HepG2 (cell line): ENCODE results near the gene ATP9A. TPM values are rescaled to one million over a fixed set of nuclear protein-coding genes. Genes with fewer than 3 reads are reported as not detected.

ENCODE experiments used
- ARID3A ChIP-seq: IDR thresholded peaks from 2 replicates; pipeline ENCODE4 v1.6.1; 2012; ENCODE audit warnings: low read depth, low read length, improper control_type of control experiment
- HNF1B ChIP-seq: sonication (generic); formaldehyde crosslinking; IDR thresholded peaks from 2 replicates; pipeline ENCODE4 v1.5.1; 2020; ENCODE audit warnings: mild to moderate bottlenecking, moderate library complexity, missing genetic modification reagents
- KMT2B ChIP-seq: IDR thresholded peaks from 2 replicates; pipeline ENCODE4 v1.6.1; 2016; ENCODE audit warnings: missing genetic modification reagents, missing compliant biosample characterization
- MED1 ChIP-seq: sonication (generic); formaldehyde crosslinking; IDR thresholded peaks from 2 replicates; pipeline ENCODE4 v1.4.0; 2020; ENCODE audit warnings: missing genetic modification reagents
- MIXL1 ChIP-seq: IDR thresholded peaks from 2 replicates; pipeline ENCODE4 v1.6.1; 2016
- WIZ ChIP-seq: sonication (generic); formaldehyde crosslinking; IDR thresholded peaks from 2 replicates; pipeline ENCODE4 v1.5.1; 2020; ENCODE audit warnings: mild to moderate bottlenecking, missing genetic modification reagents
- YEATS2 ChIP-seq: sonication (generic); formaldehyde crosslinking; IDR thresholded peaks from 2 replicates; pipeline ENCODE4 v1.4.0; 2020; ENCODE audit warnings: missing genetic modification reagents, borderline replicate concordance
- ZBED4 ChIP-seq: sonication (generic); formaldehyde crosslinking; IDR thresholded peaks from 2 replicates; pipeline ENCODE4 v1.4.0; 2020; ENCODE audit warnings: missing genetic modification reagents, borderline replicate concordance
- ZBTB8A ChIP-seq: sonication (generic); formaldehyde crosslinking; IDR thresholded peaks from 2 replicates; pipeline ENCODE4 v1.4.0; 2020; ENCODE audit warnings: mild to moderate bottlenecking, low read depth, missing genetic modification reagents, borderline replicate concordance
- ZNF121 ChIP-seq: sonication (generic); formaldehyde crosslinking; IDR thresholded peaks from 2 replicates; pipeline ENCODE4 v1.5.0; 2020; ENCODE audit warnings: mild to moderate bottlenecking, missing genetic modification reagents
- ZNF350 ChIP-seq: sonication (generic); formaldehyde crosslinking; IDR thresholded peaks from 2 replicates; pipeline ENCODE4 v1.4.0; 2020; ENCODE audit warnings: mild to moderate bottlenecking, low read depth, missing genetic modification reagents, borderline replicate concordance
- ZNF580 ChIP-seq: IDR thresholded peaks from 2 replicates; pipeline ENCODE4 v1.6.1; 2016; ENCODE audit warnings: low read depth, borderline replicate concordance
- ZNF672 ChIP-seq: sonication (generic); formaldehyde crosslinking; IDR thresholded peaks from 2 replicates; pipeline ENCODE4 v1.8.1; 2022; ENCODE audit warnings: missing genetic modification reagents
- polyA plus RNA-seq, 8 experiments: library from polyadenylated mRNA; depleted of rRNA in 3 of 8; stranded (reverse) in 7 of 8; unstranded in 1 of 8; fragments of >200 nt; fragmentation: Illumina TruSeq in 4 of 8; extraction: Trizol in 4 of 8; gene quantifications; 2 replicates each; pipeline versions ENCODE4 v1.2.1 to v1.2.3, GENCODE V29; 2011 to 2016; ENCODE audit warnings: low read depth in 4 of 8, missing spikeins in 1 of 8, mixed read lengths in 1 of 8; ENCODE audit not compliant: insufficient read depth in 1 of 8
- total RNA-seq, 5 experiments: library from RNA; depleted of rRNA; stranded (reverse); fragments of >200 nt; fragmentation: Illumina TruSeq; extraction: Trizol; gene quantifications; 2 replicates each; pipeline ENCODE4 v1.2.3, GENCODE V29; 2016; ENCODE audit warnings: low read depth in 1 of 5
- TF ChIP-seq, protein P1 (sequence below): sonication (generic); formaldehyde crosslinking; IDR thresholded peaks from 2 replicates; pipeline ENCODE4 v1.8.0; 2022; ENCODE audit warnings: mild to moderate bottlenecking, missing genetic modification reagents, borderline replicate concordance
- TF ChIP-seq, protein P2 (sequence below): sonication (generic); formaldehyde crosslinking; IDR thresholded peaks from 2 replicates; pipeline ENCODE4 v1.8.0; 2022; ENCODE audit warnings: missing genetic modification reagents, low read depth, mild to moderate bottlenecking, borderline replicate concordance

The ATP9A gene
- total and polyA plus RNA-seq, 2 of the 13 experiments (the other 11 are each of a cell fraction or from before 2014, with no cell fraction given): 11.8 to 18.5 TPM

DNA sequence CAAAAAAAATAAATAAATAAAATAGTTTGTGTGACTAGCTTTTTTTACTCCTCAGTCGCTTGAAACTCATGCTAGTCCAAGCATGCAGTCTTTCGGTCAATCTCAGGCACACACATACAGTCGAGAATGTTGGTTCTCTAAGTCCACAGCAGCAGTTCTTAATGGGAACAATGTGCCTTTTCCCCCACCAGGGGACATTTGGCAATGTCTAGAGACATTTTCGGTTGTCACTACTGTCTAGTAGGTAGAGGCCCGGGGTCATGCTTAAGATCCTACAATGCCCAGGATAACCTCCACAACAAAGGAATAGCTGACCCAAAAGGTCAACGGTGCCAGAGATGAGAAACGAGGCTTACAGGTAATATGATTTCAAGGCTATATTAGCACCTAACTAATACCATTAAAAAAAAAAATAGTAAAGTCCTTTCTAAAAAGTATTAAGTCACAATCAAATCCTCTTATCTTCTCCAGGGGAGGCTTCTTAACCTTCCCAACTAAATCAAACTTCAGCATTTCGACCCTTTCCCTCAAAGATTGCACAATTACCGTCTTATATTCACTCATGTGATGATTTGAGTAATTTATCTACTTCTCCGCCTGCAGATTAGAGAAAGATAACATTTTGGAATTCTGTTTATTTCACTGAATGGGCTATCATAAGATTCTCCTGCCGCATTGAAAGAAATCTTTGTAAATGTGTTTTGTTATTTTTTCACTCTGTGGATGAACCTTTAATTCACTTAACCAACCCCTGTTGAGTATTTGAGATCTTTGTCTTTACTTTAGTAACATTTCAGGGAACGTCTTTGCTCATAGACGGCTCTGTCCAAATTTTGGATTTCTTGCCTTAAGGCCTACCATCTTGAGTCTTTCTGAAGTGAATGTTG is 42.2 kb upstream of the ATP9A start (continued):
- TF ChIP-seq ZBED4 (CRISPR knock-in tag) (no peak), ZNF121 (CRISPR knock-in tag) (no peak), WIZ (CRISPR knock-in tag) (no peak; the same call in 1 of the 2 replicates), YEATS2 (CRISPR knock-in tag) (peak; percentile 50; the same call in 1 of the 2 replicates), KMT2B (0 out of 2 replicates have a peak, but pooled peaks have one; percentile 8), ARID3A (0 out of 2 replicates have a peak, but pooled peaks have one; percentile 29), ZNF580 (CRISPR knock-in tag) (0 out of 2 replicates have a peak, but pooled peaks have one; percentile 45), HNF1B (peak; percentile 31; the same call in 1 of the 2 replicates), ZBTB8A (CRISPR knock-in tag) (no peak), ZNF350 (CRISPR knock-in tag) (no peak), MIXL1 (CRISPR knock-in tag) (no peak), MED1 (CRISPR knock-in tag) (0 out of 2 replicates have a peak, but pooled peaks have one; percentile 9), ZNF672 (CRISPR knock-in tag) (no peak)
- TF ChIP-seq, protein P1, sequence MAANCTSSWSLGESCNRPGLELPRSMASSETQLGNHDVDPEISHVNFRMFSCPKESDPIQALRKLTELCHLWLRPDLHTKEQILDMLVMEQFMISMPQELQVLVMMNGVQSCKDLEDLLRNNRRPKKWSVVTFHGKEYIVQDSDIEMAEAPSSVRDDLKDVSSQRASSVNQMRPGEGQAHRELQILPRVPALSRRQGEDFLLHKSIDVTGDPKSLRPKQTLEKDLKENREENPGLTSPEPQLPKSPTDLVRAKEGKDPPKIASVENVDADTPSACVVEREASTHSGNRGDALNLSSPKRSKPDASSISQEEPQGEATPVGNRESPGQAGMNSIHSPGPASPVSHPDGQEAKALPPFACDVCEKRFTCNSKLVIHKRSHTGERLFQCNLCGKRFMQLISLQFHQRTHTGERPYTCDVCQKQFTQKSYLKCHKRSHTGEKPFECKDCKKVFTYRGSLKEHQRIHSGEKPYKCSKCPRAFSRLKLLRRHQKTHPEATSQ (CRISPR knock-in tag): no peak
- TF ChIP-seq, protein P2, sequence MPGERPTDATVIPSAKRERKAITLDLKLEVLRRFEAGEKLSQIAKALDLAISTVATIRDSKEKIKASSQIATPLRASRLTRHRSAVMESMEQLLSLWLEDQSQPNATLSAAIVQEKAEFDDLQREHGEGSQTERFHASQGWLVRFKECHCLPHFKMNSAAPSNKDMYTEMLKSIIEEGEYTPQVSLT (CRISPR knock-in tag): no peak
